NCI-H82 (cell line): Measurements from ENCODE around the gene TBX3.
A peak's percentile ranks its signal among the peaks of the same experiment; 100 is the strongest.

ENCODE experiments used
- DNase-seq: peaks from one replicate; lab custom pipeline; 2025; lab: John Stamatoyannopoulos, UW

TBX3 gene

DNA sequence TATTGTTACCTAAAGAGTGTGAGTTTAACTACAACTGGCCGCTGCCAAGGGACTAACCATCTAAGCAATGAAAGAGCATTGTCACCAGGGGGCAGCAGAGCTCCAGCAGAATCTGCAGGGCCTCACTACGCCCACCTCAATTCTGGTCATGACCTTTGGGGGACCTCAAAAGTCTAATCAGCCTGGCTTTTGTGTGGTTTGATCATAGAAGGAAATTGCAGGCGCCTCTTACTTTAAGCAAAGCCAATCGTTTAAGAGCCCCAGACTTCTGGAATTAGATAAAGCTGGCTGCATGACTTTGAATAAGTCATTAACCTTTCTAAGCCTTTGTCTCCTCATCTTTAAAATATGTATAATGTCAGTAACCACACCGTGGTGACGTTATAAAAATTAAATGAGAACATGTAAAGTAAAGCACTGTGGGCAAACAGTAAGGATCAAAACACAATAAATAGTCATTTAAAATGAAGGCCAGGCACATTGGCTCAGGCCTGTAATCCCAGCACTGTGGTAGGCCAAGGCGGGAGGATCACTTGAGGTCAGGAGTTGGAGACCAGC, 58.6 kb downstream of the TBX3 start:
- DNase-seq, result peak; percentile 77

DNA sequence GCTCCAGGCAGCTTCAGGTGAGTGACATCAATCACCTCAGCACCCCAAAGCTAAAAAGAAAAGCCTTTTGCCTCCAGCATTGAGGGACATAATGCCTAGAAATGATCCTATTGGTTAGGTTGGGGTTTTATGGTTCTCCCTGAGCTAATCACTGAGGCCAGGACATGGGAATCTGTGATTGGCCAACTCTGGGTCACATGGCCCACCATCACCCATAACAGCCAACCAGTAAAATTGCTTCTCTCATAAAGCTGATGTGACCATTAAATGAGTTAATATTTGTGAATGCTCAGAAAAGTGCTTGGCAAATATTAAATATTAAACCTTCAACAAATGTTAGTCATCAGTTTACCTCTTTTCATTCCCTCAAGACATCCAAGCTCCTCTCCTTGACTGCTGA, 60.2 kb downstream of the TBX3 start:
- DNase-seq, result no peak
